HG03571 (cell line): ENCODE measurements around the gene MPND.

Experiments
- ATAC-seq: cut with Tn5 transposase; IDR thresholded peaks from one replicate; pipeline ENCODE4 v1.9.1; 2021; ENCODE audit not compliant: unreplicated experiment

The MPND gene

GRCh38 chr19:4400135-4400936 is 57.0 kb downstream of the MPND start, which contains the start of gene SH3GL1:
TSS of gene SH3GL1 (minus strand) at chr19:4400547. CDS start at chr19:4400368, 179 bp downstream.
- ATAC-seq: peak; percentile 49

- no peak for ATAC-seq
Measured at GRCh38 chr19:4401769-4402170, 58.4 kb downstream of the MPND start.

DNA sequence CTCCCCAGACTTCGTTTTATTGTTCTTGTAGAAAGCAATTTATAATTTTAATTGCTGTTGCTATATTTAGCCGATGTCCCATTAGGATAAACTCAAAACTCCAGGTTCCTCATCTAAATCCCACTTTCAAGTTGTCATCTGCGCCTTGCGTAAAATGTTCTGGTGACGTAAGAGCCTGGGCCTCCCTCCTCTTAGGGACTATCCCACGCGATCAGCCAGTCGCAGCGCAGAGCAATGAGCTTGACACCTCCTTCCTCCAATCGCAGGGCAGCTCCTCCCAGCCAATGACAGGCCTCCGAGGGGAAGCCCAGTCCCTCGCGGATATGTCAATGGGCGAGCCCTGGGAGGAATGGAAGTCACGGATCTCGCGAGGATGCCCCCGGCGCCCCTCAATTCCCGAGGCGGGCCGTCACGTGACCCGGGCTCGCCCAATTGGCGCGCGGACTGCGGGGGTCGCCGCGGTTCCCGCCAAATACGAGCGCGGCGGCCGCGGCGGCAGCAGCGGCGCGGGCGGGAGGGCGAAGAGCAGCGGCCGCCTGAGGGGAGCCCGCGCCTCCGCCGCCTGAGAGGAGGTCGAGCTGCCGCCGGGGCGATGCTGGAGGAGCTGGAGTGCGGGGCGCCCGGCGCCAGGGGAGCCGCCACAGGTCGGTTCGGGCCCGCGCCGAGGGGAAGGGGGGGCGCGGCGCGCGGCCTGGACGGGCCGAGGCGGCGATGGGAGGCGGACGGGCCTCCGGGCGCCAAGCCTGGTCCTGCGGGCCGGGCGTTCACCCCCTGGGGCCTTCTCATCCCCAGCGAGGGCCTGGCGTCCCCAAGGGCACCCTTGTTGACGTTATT is 59.0 kb downstream of the MPND start, which contains the start of gene CHAF1A:
TSS of gene CHAF1A (plus strand) at position 470 of the 834 bp plus-strand sequence. CDS start at position 593, 123 bp downstream.
- ATAC-seq: peak; percentile 71

DNA sequence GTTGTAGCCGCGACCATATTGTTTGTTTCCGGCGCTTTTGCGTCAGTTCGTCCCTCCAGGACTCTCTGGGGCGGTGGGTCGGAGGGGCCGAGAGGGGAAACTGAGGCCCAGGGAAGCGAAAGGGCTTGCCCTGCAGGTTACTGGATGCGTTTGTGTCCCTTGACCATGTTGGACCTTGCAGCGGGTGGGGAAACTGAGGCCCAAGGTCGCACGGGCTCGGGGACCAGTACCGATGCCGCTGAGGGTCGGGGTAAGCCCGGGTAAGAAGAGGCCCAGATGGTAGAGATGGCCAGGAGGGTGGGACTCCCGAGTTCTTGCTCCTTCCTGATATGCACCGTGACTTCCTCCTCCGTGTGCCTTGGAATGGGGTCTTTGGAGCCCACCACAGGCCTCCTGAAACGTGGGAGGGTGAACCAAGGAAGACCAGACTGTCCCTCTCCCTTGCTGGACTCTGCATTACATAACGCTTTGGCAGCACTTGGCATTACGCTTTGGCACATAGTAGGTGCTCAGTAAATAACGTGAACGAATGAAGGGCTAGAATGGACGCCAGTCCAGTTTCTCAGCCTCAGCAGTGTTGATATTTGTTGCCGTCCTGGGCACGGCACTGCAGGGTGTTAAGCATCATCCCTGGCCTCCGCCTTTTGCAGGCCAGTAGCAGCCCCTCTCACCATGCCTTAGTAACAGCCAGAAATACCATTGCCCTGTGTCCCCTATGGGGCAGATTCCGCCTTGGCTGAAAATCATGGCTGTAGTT is 59.8 kb downstream of the MPND start:
- no peak for ATAC-seq

DNA sequence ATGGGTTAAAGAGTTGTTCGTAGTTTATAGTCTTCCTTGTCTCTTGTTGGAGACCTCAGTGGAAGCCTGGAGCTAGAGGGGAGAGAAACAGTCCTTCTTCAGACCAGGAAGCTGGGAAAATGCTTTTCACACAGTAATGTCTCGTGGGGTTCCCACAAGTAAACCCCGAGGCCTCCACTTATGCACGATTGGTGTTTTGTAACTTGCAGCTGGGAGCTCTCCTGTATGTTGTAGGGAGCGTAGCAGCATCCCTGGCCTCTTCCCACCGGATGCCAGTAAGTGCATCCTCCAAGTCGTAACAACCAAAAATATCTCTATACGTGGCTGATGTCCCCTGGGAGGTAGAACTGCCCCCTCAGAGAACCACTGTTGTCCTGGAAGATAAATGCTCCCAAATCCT is 62.6 kb downstream of the MPND start:
- no peak for ATAC-seq

GRCh38 chr19:4406626-4407025 is 63.3 kb downstream of the MPND start:
- no peak for ATAC-seq

GRCh38 chr19:4409123-4409933 is 66.0 kb downstream of the MPND start:
- ATAC-seq: no peak
